Adipocyte (in vitro differentiated cells): ENCODE data around the gene CMAS.
"Not testable (repeated sequence)": the region's sequence is repeated elsewhere in the genome, so short reads cannot be mapped to it uniquely, and the experiment has no call there.

Experiments used
- DNase-seq: peaks from one replicate; pipeline ENCODE4 v3.0.0-alpha.2; 2015; ENCODE audit warnings: low read depth
- H3K27me3 ChIP-seq: replicated peaks from 2 replicates; pipeline ENCODE4 v1.7.0; 2013; ENCODE audit warnings: mild to moderate bottlenecking, low read length, moderate library complexity; ENCODE audit not compliant: control insufficient read depth, insufficient read depth
- H3K36me3 ChIP-seq: 2 replicates; pipeline ENCODE4 v1.7.0; 2013; ENCODE audit warnings: low read length, mild to moderate bottlenecking, moderate library complexity; ENCODE audit not compliant: control insufficient read depth, insufficient read depth, severe bottlenecking
- H3K4me1 ChIP-seq: 2 replicates; pipeline ENCODE4 v1.7.0; 2013; ENCODE audit warnings: mild to moderate bottlenecking, low read length, moderate library complexity; ENCODE audit not compliant: control insufficient read depth, insufficient read depth
- H3K4me3 ChIP-seq: 2 replicates; pipeline ENCODE4 v1.7.0; 2013; ENCODE audit warnings: mild to moderate bottlenecking, low read length, moderate library complexity
- H3K9ac ChIP-seq: 2 replicates; pipeline ENCODE4 v1.7.0; 2013; ENCODE audit warnings: mild to moderate bottlenecking, low read length, moderate library complexity
- H3K9me3 ChIP-seq: 2 replicates; pipeline ENCODE4 v1.7.0; 2013; ENCODE audit warnings: mild to moderate bottlenecking, low read length, moderate library complexity; ENCODE audit not compliant: control insufficient read depth

CMAS gene

GRCh38 chr12:22082190-22082701, 36.2 kb downstream of the CMAS start:
- DNase-seq = no peak
- Histone ChIP-seq H3K9ac (no peak overlapping the region), H3K36me3 (no peaks in the 10 kb centered on the region), H3K4me3 (no peak overlapping the region), H3K4me1 (no peaks in the 10 kb centered on the region), H3K9me3 (peaks cover 2% of the 10 kb centered on the region), H3K27me3 (no peaks in the 10 kb centered on the region)

GRCh38 chr12:22083167-22083566, 37.1 kb downstream of the CMAS start:
- Histone ChIP-seq H3K4me1 (no peaks in the 10 kb centered on the region), H3K27me3 (no peaks in the 10 kb centered on the region), H3K9me3 (peaks cover 2% of the 10 kb centered on the region), H3K36me3 (no peaks in the 10 kb centered on the region), H3K4me3 (no peak overlapping the region), H3K9ac (no peak overlapping the region)
- DNase-seq = peak; percentile 71

DNA sequence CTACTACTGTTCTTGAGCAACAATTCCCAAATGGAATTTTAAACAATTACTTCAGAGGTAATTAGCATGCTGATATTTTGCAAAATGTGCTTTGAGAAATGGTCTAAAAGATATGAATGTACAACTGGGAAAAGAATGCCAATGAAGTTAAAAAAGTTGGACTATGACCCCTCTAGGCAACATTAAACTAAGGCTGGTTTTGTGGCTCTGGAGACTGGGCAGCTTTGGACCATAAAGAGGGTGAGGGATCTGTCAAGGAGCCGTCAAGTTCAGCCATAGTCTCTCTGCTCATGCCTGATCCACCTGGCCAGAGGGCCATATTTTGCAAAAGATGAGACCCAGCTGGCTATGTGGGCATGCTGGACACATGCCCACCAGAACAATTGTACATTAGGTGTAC, 38.8 kb downstream of the CMAS start:
- H3K9ac ChIP-seq = no peak overlapping the region
- H3K36me3 ChIP-seq = no peaks in the 10 kb centered on the region
- no peaks in the 10 kb centered on the region for H3K27me3 ChIP-seq
- H3K4me1 ChIP-seq = no peaks in the 10 kb centered on the region
- DNase-seq = no peak
- H3K4me3 ChIP-seq = no peak overlapping the region
- H3K9me3 ChIP-seq = no peaks in the 10 kb centered on the region

DNA sequence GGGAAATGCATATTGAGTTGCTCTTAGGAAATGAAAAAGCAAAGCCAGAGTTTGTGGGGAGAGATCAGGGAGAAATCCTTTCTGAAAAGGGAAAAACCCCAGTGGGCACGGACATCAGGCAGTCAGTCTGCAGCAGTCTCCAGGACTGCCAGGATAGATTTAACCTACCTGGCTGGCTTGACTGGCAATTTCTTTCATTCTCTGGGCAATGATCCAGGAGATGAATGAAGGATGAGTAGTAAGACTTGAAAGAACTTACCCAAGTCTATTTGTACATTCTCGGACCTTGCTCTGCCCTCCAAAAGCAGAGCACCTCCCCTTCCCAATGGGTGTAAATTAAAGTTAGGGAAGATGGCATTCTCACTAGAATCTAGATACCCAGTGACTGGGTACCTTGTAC, 42.9 kb downstream of the CMAS start:
- H3K4me1 ChIP-seq = no peaks in the 10 kb centered on the region
- no peaks in the 10 kb centered on the region for H3K27me3 ChIP-seq
- DNase-seq = no peak

GRCh38 chr12:22089486-22089885, 43.5 kb downstream of the CMAS start:
- Histone ChIP-seq H3K4me1 (no peaks in the 10 kb centered on the region), H3K9ac (no peak overlapping the region), H3K9me3 (no peaks in the 10 kb centered on the region), H3K27me3 (no peaks in the 10 kb centered on the region), H3K4me3 (no peak overlapping the region), H3K36me3 (no peaks in the 10 kb centered on the region)
- no peak for DNase-seq

More for the DNA sequence above, 42.9 kb downstream of the CMAS start:
- Histone ChIP-seq H3K9me3 (no peaks in the 10 kb centered on the region), H3K4me3 (no peak overlapping the region), H3K36me3 (no peaks in the 10 kb centered on the region), H3K9ac (no peak overlapping the region)

DNA sequence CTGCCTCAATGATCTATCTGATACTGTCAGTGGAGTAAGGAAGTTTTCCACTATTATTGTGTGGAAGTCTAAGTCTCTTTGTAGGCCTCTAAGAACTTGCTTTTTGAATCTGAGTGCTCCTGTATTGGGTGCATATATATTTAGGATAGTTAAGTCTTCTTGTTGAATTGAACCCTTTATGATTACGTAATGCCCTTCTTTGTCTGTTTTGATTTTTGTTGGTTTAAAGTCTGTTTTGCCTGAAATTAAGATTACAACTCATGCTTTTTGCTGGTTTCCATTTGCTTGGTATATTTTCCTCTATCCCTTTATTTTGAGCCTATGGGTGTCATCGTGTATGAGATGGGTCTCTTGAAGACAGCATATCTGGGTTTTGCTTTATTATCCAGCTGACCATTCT, 53.0 kb downstream of the CMAS start:
- not testable (repeated sequence) for H3K27me3 ChIP-seq, H3K4me3 ChIP-seq, DNase-seq, H3K9ac ChIP-seq, H3K9me3 ChIP-seq, H3K36me3 ChIP-seq
- peaks cover 14% of the 10 kb centered on the region for H3K4me1 ChIP-seq

DNA sequence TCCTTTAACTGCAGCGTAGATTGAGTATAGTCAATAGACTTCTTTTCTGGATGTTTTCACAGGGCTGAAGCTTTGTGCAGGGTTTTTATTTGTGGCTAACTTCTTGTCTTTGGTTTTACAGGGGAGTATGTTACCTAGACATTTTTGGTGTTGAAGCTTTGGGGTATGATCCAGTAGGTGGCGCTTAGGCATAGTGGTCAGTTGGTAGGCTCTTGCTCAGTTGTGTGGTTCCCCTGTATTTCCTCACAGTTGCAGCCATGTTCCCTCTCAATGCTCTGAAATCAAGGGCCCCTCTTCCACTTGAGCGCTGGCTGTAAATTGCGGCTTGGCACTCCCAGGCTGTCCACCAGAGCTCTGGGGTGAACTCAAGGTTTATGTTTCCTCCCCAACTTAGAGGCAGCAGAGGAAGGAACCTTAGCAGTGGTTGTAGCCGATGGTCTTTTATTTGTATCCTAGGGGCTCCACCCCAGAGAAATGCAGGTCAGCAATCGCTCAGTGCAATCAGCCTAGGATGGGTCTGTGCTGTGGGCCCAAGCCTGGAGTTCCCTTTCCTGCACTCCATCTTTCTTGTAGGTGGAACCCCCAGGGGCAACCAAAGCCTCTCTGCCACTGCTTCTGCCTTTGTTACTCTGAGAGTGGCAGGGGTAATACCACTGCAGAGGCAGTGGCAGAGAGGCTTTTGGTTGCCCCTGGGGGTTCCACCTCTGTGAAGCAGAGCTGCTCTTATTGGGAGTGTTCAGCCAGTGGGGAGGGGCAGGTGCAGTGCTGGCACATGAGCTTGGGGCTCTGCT, 55.1 kb downstream of the CMAS start:
- no peaks in the 10 kb centered on the region for H3K27me3 ChIP-seq
- no peaks in the 10 kb centered on the region for H3K36me3 ChIP-seq
- no peak overlapping the region for H3K4me3 ChIP-seq
- H3K4me1 ChIP-seq = peaks cover 14% of the 10 kb centered on the region
- H3K9me3 ChIP-seq = peaks cover 6% of the 10 kb centered on the region
- H3K9ac ChIP-seq = peak overlapping the region; percentile 26
- peak; percentile 74 for DNase-seq

DNA sequence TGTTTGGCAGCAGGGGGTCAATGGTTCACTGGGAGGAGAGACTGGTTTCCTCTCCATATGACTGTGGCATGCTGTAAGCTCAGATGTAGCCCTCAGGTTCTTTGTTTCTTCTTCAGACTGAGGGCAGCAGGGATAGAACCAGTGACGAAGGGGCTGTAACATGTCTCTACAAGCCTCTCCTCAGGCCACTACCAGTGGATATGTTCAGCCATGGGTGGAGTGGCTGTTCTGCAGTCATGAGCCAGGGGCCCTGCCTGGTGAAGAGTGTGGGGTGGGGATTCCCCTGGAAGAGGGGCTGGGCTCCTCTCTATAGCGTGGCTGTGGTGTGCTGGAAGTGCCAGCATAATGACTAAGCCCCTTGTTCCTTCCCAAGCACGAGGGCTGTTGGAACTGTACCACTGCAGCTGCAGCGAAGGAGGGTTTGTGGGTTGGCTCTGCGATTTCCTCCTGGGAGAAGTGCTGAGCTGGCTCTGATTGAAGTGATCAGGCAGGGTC, 55.8 kb downstream of the CMAS start:
- H3K9ac ChIP-seq = peak overlapping the region; percentile 26
- peaks cover 2% of the 10 kb centered on the region for H3K9me3 ChIP-seq
- no peak overlapping the region for H3K4me3 ChIP-seq
- no peaks in the 10 kb centered on the region for H3K27me3 ChIP-seq
- H3K36me3 ChIP-seq = no peaks in the 10 kb centered on the region
- peak; percentile 54 for DNase-seq
- H3K4me1 ChIP-seq = peaks cover 14% of the 10 kb centered on the region

DNA sequence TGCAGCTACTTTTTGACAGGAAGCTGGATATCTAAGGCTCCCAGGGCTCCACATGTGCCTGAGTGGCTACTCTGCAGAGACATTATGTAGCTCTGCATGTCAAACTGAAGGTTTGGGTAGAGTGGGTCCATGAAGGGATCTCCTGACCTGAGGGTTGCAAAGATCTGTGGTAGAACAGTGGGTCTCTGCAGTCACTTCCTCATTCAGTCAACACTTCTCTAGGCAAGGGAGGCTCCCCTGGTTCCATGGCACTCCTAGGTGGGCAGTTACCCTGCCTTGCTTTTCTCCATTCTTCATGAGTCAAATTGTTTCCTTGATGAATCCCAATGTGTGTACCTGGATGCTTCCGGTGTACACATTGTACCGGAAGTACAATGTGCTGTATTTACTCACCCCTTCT, 57.4 kb downstream of the CMAS start:
- no peak overlapping the region for H3K4me3 ChIP-seq
- no peaks in the 10 kb centered on the region for H3K9me3 ChIP-seq
- no peaks in the 10 kb centered on the region for H3K36me3 ChIP-seq
- no peaks in the 10 kb centered on the region for H3K27me3 ChIP-seq
- H3K9ac ChIP-seq = no peak overlapping the region
- DNase-seq = no peak
- peaks cover 14% of the 10 kb centered on the region for H3K4me1 ChIP-seq

- no peaks in the 10 kb centered on the region for H3K36me3 ChIP-seq
- no peak overlapping the region for H3K4me3 ChIP-seq
- H3K9me3 ChIP-seq = no peaks in the 10 kb centered on the region
- peaks cover 14% of the 10 kb centered on the region for H3K4me1 ChIP-seq
- H3K9ac ChIP-seq = no peak overlapping the region
- no peaks in the 10 kb centered on the region for H3K27me3 ChIP-seq
- DNase-seq = no peak
Measured at GRCh38 chr12:22105542-22105941, 59.5 kb downstream of the CMAS start.

DNA sequence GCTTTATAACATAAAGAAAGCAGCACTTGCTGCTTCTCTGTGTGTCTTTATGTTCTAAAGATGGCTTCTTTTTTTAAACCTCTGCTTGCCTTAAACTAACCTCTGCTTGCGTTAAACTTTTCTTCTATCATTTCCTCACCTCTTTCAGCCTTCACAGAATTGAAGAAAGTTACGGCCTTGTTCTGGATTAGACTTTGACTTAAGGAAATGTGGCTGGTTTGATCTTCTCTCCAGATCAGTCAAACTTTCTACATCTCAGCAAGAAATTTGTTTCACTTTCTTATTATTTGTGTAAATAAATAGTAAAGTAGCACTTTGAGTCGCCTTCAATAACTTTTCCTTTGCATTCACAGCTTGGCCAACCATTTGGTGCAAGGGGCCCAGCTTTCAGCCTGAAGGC, 64.2 kb downstream of the CMAS start:
- no peak overlapping the region for H3K9ac ChIP-seq
- no peak for DNase-seq
- H3K9me3 ChIP-seq = no peaks in the 10 kb centered on the region
- no peaks in the 10 kb centered on the region for H3K27me3 ChIP-seq
- H3K4me1 ChIP-seq = no peaks in the 10 kb centered on the region
- H3K36me3 ChIP-seq = no peaks in the 10 kb centered on the region
- H3K4me3 ChIP-seq = no peak overlapping the region
